Astrocyte of the cerebellum (primary cell): ENCODE measurements around the gene TEC.
A peak's percentile ranks its signal among the peaks of the same experiment; 100 is the strongest.
"Not testable (repeated sequence)": the region's sequence is repeated elsewhere in the genome, so short reads cannot be mapped to it uniquely, and the experiment has no call there.

Experiments used
- DNase-seq: peaks from one replicate; pipeline ENCODE4 v3.0.0-alpha.2; 2011; ENCODE audit warnings: low read depth
- H3K4me3 ChIP-seq: 2 replicates; pipeline ENCODE4 v1.5.1; 2011; ENCODE audit warnings: mild to moderate bottlenecking, low read depth, low read length, moderate library complexity
- CTCF ChIP-seq: IDR thresholded peaks from 2 replicates; pipeline ENCODE4 v1.5.1; 2012; ENCODE audit warnings: low read length, low read depth, moderate library complexity, mild to moderate bottlenecking; ENCODE audit errors: missing control alignments
- in situ Hi-C: cut with HindIII; loops from 2 replicates; pipeline ENCODE4 v1.10.0; 2017; ENCODE audit warnings: low sequenced_read_pairs

The TEC gene

GRCh38 chr4:48175806-48176205 is 93.8 kb downstream of the TEC start:
- no peak for TF ChIP-seq CTCF
- in situ Hi-C loops = no loop called here
- no peak for DNase-seq
- H3K4me3 ChIP-seq = no peak overlapping the region

GRCh38 chr4:48175328-48175727 is 94.3 kb downstream of the TEC start:
- no peak for TF ChIP-seq CTCF
- DNase-seq = no peak
- in situ Hi-C loops = no loop called here
- no peak overlapping the region for H3K4me3 ChIP-seq

- in situ Hi-C loops = no loop called here
- no peak overlapping the region for H3K4me3 ChIP-seq
- no peak for TF ChIP-seq CTCF
- DNase-seq = peak; percentile 58
These were observed 96.3 kb downstream of the TEC start for GRCh38 chr4:48173056-48173991.

- in situ Hi-C loops = no loop called here
- TF ChIP-seq CTCF = no peak
- no peak for DNase-seq
- no peak overlapping the region for H3K4me3 ChIP-seq
These were observed 97.0 kb downstream of the TEC start for GRCh38 chr4:48172651-48173050.

GRCh38 chr4:48169636-48170035 is 100.0 kb downstream of the TEC start:
- H3K4me3 ChIP-seq = no peak overlapping the region
- DNase-seq = no peak
- no peak for TF ChIP-seq CTCF
- in situ Hi-C loops = no loop called here

GRCh38 chr4:48167538-48168263 is 101.9 kb downstream of the TEC start:
- no peak for DNase-seq
- H3K4me3 ChIP-seq = no peak overlapping the region
- TF ChIP-seq CTCF = no peak
- in situ Hi-C loops = no loop called here

GRCh38 chr4:48164561-48164960 is 105.1 kb downstream of the TEC start:
- H3K4me3 ChIP-seq, DNase-seq, in situ Hi-C loops: not testable (repeated sequence)
